Measurements from ENCODE around the gene SFMBT2. TPM values are rescaled to one million over a fixed set of nuclear protein-coding genes. Genes with fewer than 3 reads are reported as not detected.

Gene SFMBT2
- total RNA-seq, 2 donors from 2014 or later, result 1.6 to 3.4 TPM

GRCh38 chr10:7414766-7415165, 3.9 kb upstream of the SFMBT2 start:
- Histone ChIP-seq H3K4me1 (peaks cover 24% of the 10 kb centered on the region), H3K27me3 (no peaks in the 10 kb centered on the region), H3K27ac (no peak overlapping the region), H3K4me3 (no peak overlapping the region), H3K9me3 (no peaks in the 10 kb centered on the region), H3K36me3 (replicated peaks in 1 of 2; ENCODE audit: insufficient read depth in 1 of 2, low read depth in 2 of 2) (no peaks in the 10 kb centered on the region)
- DNase-seq (no peak), ATAC-seq (no peak)
- 54 to 61% methylated on average over 2 of the region's 2 CpGs for WGBS, 2 donors
- intact Hi-C loops (cut with DNase I), result no loop called here
- TF ChIP-seq POLR2A (IDR thresholded peaks at IDR 0.05) (no peak), CTCF (IDR thresholded peaks at IDR 0.05) (no peak)

- no peak overlapping the region for H3K27ac ChIP-seq
- H3K9me3 ChIP-seq, result no peaks in the 10 kb centered on the region
- no peak for ATAC-seq
- intact Hi-C loops (cut with DNase I), result no loop called here
- no peak overlapping the region for H3K4me3 ChIP-seq
- no peaks in the 10 kb centered on the region for H3K27me3 ChIP-seq
- WGBS, 2 donors, result 0% methylated on average over 17 of the region's 32 CpGs; no CpG with 5 or more reads in 1 of the 2 donors
- peaks cover 43% of the 10 kb centered on the region for H3K4me1 ChIP-seq
- DNase-seq, result peak in 1 of 4 donors; percentile 11
- TF ChIP-seq POLR2A (IDR thresholded peaks at IDR 0.05), result no peak
- TF ChIP-seq CTCF (IDR thresholded peaks at IDR 0.05), result no peak
- no peaks in the 10 kb centered on the region for H3K36me3 ChIP-seq (replicated peaks in 1 of 2; ENCODE audit: insufficient read depth in 1 of 2, low read depth in 2 of 2)
Measured at GRCh38 chr10:7412928-7413282, 2.1 kb upstream of the SFMBT2 start.

GRCh38 chr10:7412237-7412927, 1.5 kb upstream of the SFMBT2 start:
- no peak for ATAC-seq
- Histone ChIP-seq H3K36me3 (replicated peaks in 1 of 2; ENCODE audit: insufficient read depth in 1 of 2, low read depth in 2 of 2) (no peaks in the 10 kb centered on the region), H3K27me3 (no peaks in the 10 kb centered on the region), H3K27ac (no peak overlapping the region), H3K9me3 (no peaks in the 10 kb centered on the region), H3K4me1 (peaks cover 48% of the 10 kb centered on the region), H3K4me3 (no peak overlapping the region)
- peak in 3 of 4 donors; percentile 35 to 49 (median 45) for DNase-seq
- TF ChIP-seq POLR2A (IDR thresholded peaks at IDR 0.05) (peak in 1 of 3 donors; percentile 10), CTCF (IDR thresholded peaks at IDR 0.05) (no peak)
- intact Hi-C loops (cut with DNase I), result no loop called here
- 0 to 1% methylated on average over 3 to 47 of the region's 51 CpGs for WGBS, 2 donors

- H3K9me3 ChIP-seq, result no peaks in the 10 kb centered on the region
- H3K27ac ChIP-seq, result no peak overlapping the region
- DNase-seq (peak in 1 of 4 donors; percentile 17), ATAC-seq (no peak)
- no peaks in the 10 kb centered on the region for H3K36me3 ChIP-seq (replicated peaks in 1 of 2; ENCODE audit: insufficient read depth in 1 of 2, low read depth in 2 of 2)
- H3K4me3 ChIP-seq, result no peak overlapping the region
- no peaks in the 10 kb centered on the region for H3K27me3 ChIP-seq
- WGBS, 2 donors, result 0 to 3% methylated on average over 1 to 38 of the region's 38 CpGs
- intact Hi-C loops (cut with DNase I), result no loop called here
- H3K4me1 ChIP-seq, result peaks cover 51% of the 10 kb centered on the region
- TF ChIP-seq CTCF (IDR thresholded peaks at IDR 0.05) (no peak), POLR2A (IDR thresholded peaks at IDR 0.05) (no peak)
Measured at GRCh38 chr10:7411671-7412128, 866 bp upstream of the SFMBT2 start.

Measured in body of pancreas (tissue), 4 donors.